Trophoblast cell (in vitro differentiated cells and primary cell): ENCODE results near the gene KCNAB2.

Source experiments
- DNase-seq, 2 donors: peaks; one replicate each; pipeline ENCODE4 v3.0.0-alpha.2; 2016
- H2AFZ ChIP-seq: 2 replicates; pipeline ENCODE4 v1.6.1; 2013; ENCODE audit warnings: low read length, moderate library complexity, mild to moderate bottlenecking; ENCODE audit not compliant: insufficient read depth, poor library complexity
- H2AK5ac ChIP-seq: 2 replicates; pipeline ENCODE4 v1.6.1; 2013; ENCODE audit warnings: mild to moderate bottlenecking, low read length
- H2BK120ac ChIP-seq: 2 replicates; pipeline ENCODE4 v1.6.1; 2013; ENCODE audit warnings: low read length, mild to moderate bottlenecking, moderate library complexity; ENCODE audit not compliant: insufficient read depth, poor library complexity
- H2BK12ac ChIP-seq: 2 replicates; pipeline ENCODE4 v1.6.1; 2013; ENCODE audit warnings: mild to moderate bottlenecking, low read length, moderate library complexity
- H2BK5ac ChIP-seq: 2 replicates; pipeline ENCODE4 v1.6.1; 2013; ENCODE audit warnings: low read length, low read depth, moderate library complexity, mild to moderate bottlenecking; ENCODE audit not compliant: poor library complexity
- H3K14ac ChIP-seq: 2 replicates; pipeline ENCODE4 v1.6.1; 2013; ENCODE audit warnings: mild to moderate bottlenecking, low read length
- H3K18ac ChIP-seq: 2 replicates; pipeline ENCODE4 v1.6.1; 2013; ENCODE audit warnings: mild to moderate bottlenecking, low read length
- H3K23ac ChIP-seq: 2 replicates; pipeline ENCODE4 v1.6.1; 2013; ENCODE audit warnings: low read length
- H3K27ac ChIP-seq: 2 replicates; pipeline ENCODE4 v1.5.1; 2013; ENCODE audit warnings: low read depth, mild to moderate bottlenecking, inconsistent platforms, low read length, moderate library complexity
- H3K27me3 ChIP-seq: 2 replicates; pipeline ENCODE4 v1.6.1; 2013; ENCODE audit warnings: inconsistent platforms, mild to moderate bottlenecking, low read length, moderate library complexity; ENCODE audit not compliant: insufficient read depth
- H3K36me3 ChIP-seq, 2 experiments: 1 replicate in 1 of 2; 2 replicates in 1 of 2; pipeline ENCODE4 v1.6.1; 2013; ENCODE audit warnings: low read length in 2 of 2, mild to moderate bottlenecking in 2 of 2, moderate library complexity in 1 of 2; ENCODE audit not compliant: insufficient read depth in 2 of 2, control insufficient read depth in 1 of 2
- H3K4ac ChIP-seq: 2 replicates; pipeline ENCODE4 v1.6.1; 2013; ENCODE audit warnings: low read depth, mild to moderate bottlenecking, low read length, moderate library complexity
- H3K4me1 ChIP-seq, 2 experiments: 1 replicate in 1 of 2; 2 replicates in 1 of 2; pipeline ENCODE4 v1.6.1; 2013; ENCODE audit warnings: low read length in 2 of 2, mild to moderate bottlenecking in 2 of 2, moderate library complexity in 1 of 2; ENCODE audit not compliant: insufficient read depth in 2 of 2, control insufficient read depth in 1 of 2
- H3K4me2 ChIP-seq: 2 replicates; pipeline ENCODE4 v1.6.1; 2013; ENCODE audit warnings: inconsistent platforms, mild to moderate bottlenecking, low read length, moderate library complexity
- H3K4me3 ChIP-seq: 2 replicates; pipeline ENCODE4 v1.5.1; 2013; ENCODE audit warnings: mild to moderate bottlenecking, low read depth, low read length, inconsistent platforms
- H3K79me1 ChIP-seq: one replicate; pipeline ENCODE4 v1.6.1; 2013; ENCODE audit warnings: low read length
- H3K79me2 ChIP-seq: 2 replicates; pipeline ENCODE4 v1.6.1; 2013; ENCODE audit warnings: low read length, mild to moderate bottlenecking; ENCODE audit not compliant: control insufficient read depth, insufficient read depth, poor library complexity
- H3K9ac ChIP-seq: 2 replicates; pipeline ENCODE4 v1.6.1; 2013; ENCODE audit warnings: mild to moderate bottlenecking, low read length
- H3K9me3 ChIP-seq: 2 replicates; pipeline ENCODE4 v1.6.1; 2013; ENCODE audit warnings: low read depth, mild to moderate bottlenecking, control low read depth, inconsistent platforms, low read length; ENCODE audit not compliant: insufficient read depth
- H4K12ac ChIP-seq: 2 replicates; pipeline ENCODE4 v1.6.1; 2013; ENCODE audit warnings: low read depth, mild to moderate bottlenecking, low read length, moderate library complexity
- H4K8ac ChIP-seq: 2 replicates; pipeline ENCODE4 v1.6.1; 2013; ENCODE audit warnings: low read depth, mild to moderate bottlenecking, low read length, moderate library complexity
- H4K91ac ChIP-seq: one replicate; pipeline ENCODE4 v1.6.1; 2013; ENCODE audit warnings: low read depth, mild to moderate bottlenecking, low read length, moderate library complexity
- WGBS: extraction: QIAGEN DNeasy Blood & Tissue Kit; methylation state at CpG from one replicate; pipeline ENCODE4 v1.1.7; 2013; ENCODE audit warnings: missing lambda C conversion rate; ENCODE audit not compliant: insufficient read length, insufficient coverage; ENCODE audit errors: extremely low coverage; 5-methylcytosine and 5-hydroxymethylcytosine counted together

KCNAB2 gene

DNA sequence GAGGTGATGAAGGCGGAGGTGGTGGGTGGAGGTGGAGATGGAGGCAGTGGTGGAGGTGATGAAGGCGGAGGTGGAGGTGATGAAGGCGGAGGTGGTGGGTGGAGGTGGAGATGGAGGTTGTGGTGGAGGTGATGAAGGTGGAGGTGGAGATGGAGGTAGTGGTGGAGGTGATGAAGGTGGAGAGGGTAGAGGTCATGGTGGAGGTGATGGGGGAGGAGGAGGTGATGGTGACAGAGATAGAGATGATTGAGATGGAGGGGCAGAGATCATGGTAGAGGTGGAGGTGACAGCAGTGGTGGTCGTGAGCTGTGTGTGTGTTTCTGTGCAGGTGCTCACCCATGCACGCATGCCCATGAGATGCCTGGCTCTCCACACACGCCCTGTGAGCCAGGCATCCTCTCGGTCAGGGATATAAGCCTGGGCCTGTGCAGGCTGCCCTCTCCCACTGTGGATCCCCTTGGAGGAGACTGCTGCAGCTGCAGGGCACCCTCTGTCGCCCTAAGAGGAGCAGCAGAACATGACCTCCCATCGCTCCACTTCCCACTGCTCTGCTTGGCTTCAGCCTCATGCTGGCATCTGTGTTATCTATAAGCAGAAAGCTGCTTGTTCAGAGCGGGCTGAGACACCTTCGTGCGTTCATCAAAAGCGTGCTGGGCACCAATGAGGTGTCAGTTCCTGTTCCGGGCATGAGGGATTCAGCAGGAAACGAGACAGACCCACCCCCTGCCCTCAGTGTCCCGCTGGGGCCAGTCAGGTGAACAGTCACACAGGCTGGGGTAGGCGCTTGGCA lies 33.0 kb upstream of the KCNAB2 start:
- Histone ChIP-seq H3K14ac (no peak overlapping the region), H3K23ac (no peak overlapping the region), H2BK120ac (no peak overlapping the region), H2AFZ (no peak overlapping the region), H2AK5ac (no peak overlapping the region), H3K27ac (no peak overlapping the region), H3K27me3 (no peaks in the 10 kb centered on the region), H2BK5ac (no peak overlapping the region), H3K4ac (no peak overlapping the region), H3K36me3 (no peaks in the 10 kb centered on the region), H3K9ac (no peak overlapping the region), H4K91ac (no peak overlapping the region), H3K79me1 (no peaks in the 10 kb centered on the region), H3K4me1 (no peaks in the 10 kb centered on the region), H3K18ac (no peak overlapping the region), H3K4me3 (no peak overlapping the region), H4K8ac (no peak overlapping the region), H3K4me2 (no peak overlapping the region), H2BK12ac (no peak overlapping the region), H3K9me3 (peaks cover 6% of the 10 kb centered on the region), H3K79me2 (no peaks in the 10 kb centered on the region), H4K12ac (no peak overlapping the region)
- no peak for DNase-seq
- no CpG with 5 or more reads among the region's 17 CpGs for WGBS

DNA sequence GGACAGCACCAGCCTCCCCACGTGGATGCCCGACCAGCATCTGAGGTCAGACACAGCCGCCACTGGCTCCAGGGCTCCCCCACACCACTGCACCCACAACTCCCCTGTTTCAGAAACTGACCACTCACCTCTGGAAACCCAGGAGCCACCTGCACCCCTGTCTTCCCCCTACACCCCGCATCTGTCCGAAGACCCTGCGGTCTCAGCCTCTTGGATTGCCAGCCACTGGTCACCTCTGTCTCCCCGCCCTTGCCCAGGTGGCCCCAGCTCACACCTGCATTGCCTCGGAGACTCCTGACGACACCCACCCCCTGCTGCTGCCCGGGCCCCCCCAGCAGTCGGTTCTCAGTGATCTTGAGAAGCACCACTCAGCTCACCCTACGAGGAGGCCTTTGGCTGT lies 32.2 kb upstream of the KCNAB2 start:
- no peak overlapping the region for H4K91ac ChIP-seq
- no peaks in the 10 kb centered on the region for H3K79me1 ChIP-seq
- no peak overlapping the region for H4K12ac ChIP-seq
- no peaks in the 10 kb centered on the region for H3K27me3 ChIP-seq
- no peak overlapping the region for H2BK5ac ChIP-seq
- no peak overlapping the region for H3K14ac ChIP-seq
- no peak overlapping the region for H3K23ac ChIP-seq
- peaks cover 6% of the 10 kb centered on the region for H3K9me3 ChIP-seq
- H3K79me2 ChIP-seq, result no peaks in the 10 kb centered on the region
- no peak overlapping the region for H4K8ac ChIP-seq
- H2BK120ac ChIP-seq, result no peak overlapping the region
- H3K4me3 ChIP-seq, result no peak overlapping the region
- no peak overlapping the region for H3K18ac ChIP-seq
- WGBS, result no CpG with 5 or more reads among the region's 12 CpGs
- no peak overlapping the region for H3K9ac ChIP-seq
- no peaks in the 10 kb centered on the region for H3K4me1 ChIP-seq
- H3K27ac ChIP-seq, result no peak overlapping the region
- H2AFZ ChIP-seq, result no peak overlapping the region
- no peak overlapping the region for H2AK5ac ChIP-seq
- DNase-seq, result no peak
- no peak overlapping the region for H3K4ac ChIP-seq
- no peak overlapping the region for H2BK12ac ChIP-seq
- H3K4me2 ChIP-seq, result no peak overlapping the region
- H3K36me3 ChIP-seq, result no peaks in the 10 kb centered on the region

DNA sequence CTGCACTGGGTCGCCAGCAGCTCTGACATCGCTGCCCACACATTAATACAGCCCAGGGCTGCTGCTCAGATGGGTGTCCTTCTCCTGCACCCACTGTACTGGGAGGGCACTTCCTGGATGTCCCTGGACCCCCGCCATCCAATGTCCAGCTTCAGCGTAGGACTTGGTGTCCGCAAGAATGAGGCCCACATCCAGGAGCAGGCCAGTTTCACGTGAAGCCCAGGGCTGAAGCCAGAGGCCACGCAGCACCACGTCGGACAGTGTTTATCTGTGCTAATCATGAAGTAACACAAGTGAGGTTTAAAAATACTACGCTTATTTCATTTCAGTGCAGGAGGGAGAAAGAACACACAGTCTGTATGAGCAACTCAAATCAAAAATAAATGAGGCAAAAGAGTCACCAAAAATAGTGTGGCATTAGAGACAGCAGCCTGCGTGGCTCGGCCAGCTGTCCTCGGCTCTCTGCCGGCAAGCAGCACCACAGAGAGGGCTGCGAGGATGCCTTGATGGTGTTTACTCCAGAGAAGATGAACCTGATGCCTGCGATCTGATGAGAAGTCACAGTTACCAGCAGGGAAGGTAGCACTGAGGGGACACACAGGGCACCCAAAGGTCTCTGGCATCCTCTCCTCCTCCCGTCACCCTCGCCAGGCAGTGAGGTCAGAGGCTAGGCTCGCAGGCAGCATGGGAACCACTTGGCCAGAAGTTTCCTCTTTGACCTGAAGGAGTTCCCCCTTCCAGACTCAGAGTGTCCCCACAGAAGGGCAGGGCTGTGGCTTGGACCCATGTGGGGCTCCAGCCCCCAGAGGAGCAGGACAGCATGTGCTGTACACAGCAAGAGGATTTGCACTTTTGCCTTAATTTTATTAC lies 31.3 kb upstream of the KCNAB2 start:
- Histone ChIP-seq H4K91ac (no peak overlapping the region), H2BK12ac (no peak overlapping the region), H3K14ac (no peak overlapping the region), H3K18ac (no peak overlapping the region), H3K23ac (no peak overlapping the region), H3K4me2 (no peak overlapping the region), H3K79me1 (no peaks in the 10 kb centered on the region), H2AK5ac (no peak overlapping the region), H3K9me3 (peaks cover 6% of the 10 kb centered on the region), H2BK5ac (no peak overlapping the region), H4K8ac (no peak overlapping the region), H3K79me2 (no peaks in the 10 kb centered on the region), H2AFZ (no peak overlapping the region), H3K27me3 (no peaks in the 10 kb centered on the region), H3K4ac (no peak overlapping the region), H3K27ac (no peak overlapping the region), H4K12ac (no peak overlapping the region), H3K4me1 (no peaks in the 10 kb centered on the region), H3K9ac (no peak overlapping the region), H2BK120ac (no peak overlapping the region), H3K36me3 (no peaks in the 10 kb centered on the region), H3K4me3 (no peak overlapping the region)
- no CpG with 5 or more reads among the region's 19 CpGs for WGBS
- no peak for DNase-seq

DNA sequence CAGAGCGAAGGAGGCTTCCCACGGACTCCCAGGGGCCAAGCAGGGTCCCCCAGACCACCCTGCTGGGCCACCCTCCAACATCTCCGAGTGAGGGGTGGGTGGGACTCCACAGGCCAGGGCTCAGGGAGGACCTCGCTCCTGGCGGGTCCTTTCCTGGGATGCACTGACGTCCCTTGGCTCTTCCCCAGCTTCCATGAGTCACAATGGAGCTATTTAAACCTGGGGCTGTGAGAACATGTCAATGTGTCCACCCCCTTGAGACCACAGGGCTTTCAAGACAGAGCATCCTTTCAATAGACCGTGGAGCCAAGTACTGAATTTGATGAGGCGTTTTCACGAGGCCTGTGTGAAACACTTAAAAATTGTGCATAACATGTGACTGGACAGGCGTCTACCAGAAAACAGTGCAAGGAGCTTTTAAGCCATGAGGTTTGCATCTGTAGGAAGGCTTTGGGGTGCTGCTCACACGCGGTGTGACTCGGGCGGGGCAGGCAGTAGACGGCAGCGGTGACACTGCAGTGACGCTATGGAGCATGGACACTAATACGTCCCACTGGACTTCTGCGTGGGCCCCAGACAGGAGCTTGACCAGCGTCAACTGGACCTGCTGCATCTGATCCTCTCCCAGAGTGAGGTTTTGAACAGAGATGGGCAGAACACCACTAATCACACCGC lies 29.4 kb upstream of the KCNAB2 start:
- no peak overlapping the region for H3K4me2 ChIP-seq
- H4K12ac ChIP-seq, result no peak overlapping the region
- H2BK5ac ChIP-seq, result no peak overlapping the region
- no CpG with 5 or more reads among the region's 21 CpGs for WGBS
- no peak overlapping the region for H3K18ac ChIP-seq
- H4K91ac ChIP-seq, result no peak overlapping the region
- DNase-seq, result no peak
- H3K14ac ChIP-seq, result no peak overlapping the region
- no peaks in the 10 kb centered on the region for H3K79me1 ChIP-seq
- H2BK12ac ChIP-seq, result no peak overlapping the region
- H4K8ac ChIP-seq, result no peak overlapping the region
- no peaks in the 10 kb centered on the region for H3K4me1 ChIP-seq
- H3K27me3 ChIP-seq, result no peaks in the 10 kb centered on the region
- H3K4ac ChIP-seq, result no peak overlapping the region
- no peak overlapping the region for H2AFZ ChIP-seq
- no peak overlapping the region for H3K9ac ChIP-seq
- no peak overlapping the region for H3K23ac ChIP-seq
- no peak overlapping the region for H3K4me3 ChIP-seq
- no peak overlapping the region for H2AK5ac ChIP-seq
- H3K9me3 ChIP-seq, result peaks cover 6% of the 10 kb centered on the region
- no peak overlapping the region for H3K27ac ChIP-seq
- no peaks in the 10 kb centered on the region for H3K36me3 ChIP-seq
- no peaks in the 10 kb centered on the region for H3K79me2 ChIP-seq
- H2BK120ac ChIP-seq, result no peak overlapping the region
